ENCODE results near the gene GRID1. TPM values are rescaled to one million over a fixed set of nuclear protein-coding genes. Genes with fewer than 3 reads are reported as not detected.

The GRID1 gene
- polyA plus RNA-seq, 1 experiment = 0.49 TPM

- Histone ChIP-seq H3K36me3 (ENCODE audit: control insufficient read depth, insufficient read depth, low read length) (no peaks in the 10 kb centered on the region), H3K4me3 (ENCODE audit: low read depth, low read length) (no peak overlapping the region), H3K27me3 (ENCODE audit: control insufficient read depth, insufficient read depth, low read length) (no peaks in the 10 kb centered on the region)
- ChIA-PET CTCF (no interaction called here), POLR2A (no interaction called here)
- no peak for DNase-seq (ENCODE audit: low read depth)
- TF ChIP-seq CTCF (IDR thresholded peaks at IDR 0.05; ENCODE audit: insufficient read depth, low read depth, low read length) = no peak
Observed at GRCh38 chr10:86204421-86205305, 161.9 kb downstream of the GRID1 start.

- Histone ChIP-seq H3K4me3 (ENCODE audit: low read depth, low read length) (no peak overlapping the region), H3K27me3 (ENCODE audit: control insufficient read depth, insufficient read depth, low read length) (no peaks in the 10 kb centered on the region), H3K36me3 (ENCODE audit: control insufficient read depth, insufficient read depth, low read length) (no peaks in the 10 kb centered on the region)
- DNase-seq (ENCODE audit: low read depth) = no peak
- CTCF ChIA-PET = no interaction called here
- no peak for TF ChIP-seq CTCF (IDR thresholded peaks at IDR 0.05; ENCODE audit: insufficient read depth, low read depth, low read length)
- POLR2A ChIA-PET = no interaction called here
Observed at GRCh38 chr10:86203162-86203905, 163.3 kb downstream of the GRID1 start.

- no peak for DNase-seq (ENCODE audit: low read depth)
- H3K4me3 ChIP-seq (ENCODE audit: low read depth, low read length) = no peak overlapping the region
- no peak for TF ChIP-seq CTCF (IDR thresholded peaks at IDR 0.05; ENCODE audit: insufficient read depth, low read depth, low read length)
- no peaks in the 10 kb centered on the region for H3K36me3 ChIP-seq (ENCODE audit: control insufficient read depth, insufficient read depth, low read length)
- ChIA-PET POLR2A (no interaction called here), CTCF (no interaction called here)
- no peaks in the 10 kb centered on the region; the same call in 1 of the 2 replicates for H3K27me3 ChIP-seq (ENCODE audit: control insufficient read depth, insufficient read depth, low read length)
Observed at GRCh38 chr10:86202226-86202735, 164.3 kb downstream of the GRID1 start.

- Histone ChIP-seq H3K27me3 (ENCODE audit: control insufficient read depth, insufficient read depth, low read length) (no peaks in the 10 kb centered on the region; the same call in 1 of the 2 replicates), H3K4me3 (ENCODE audit: low read depth, low read length) (no peak overlapping the region), H3K36me3 (ENCODE audit: control insufficient read depth, insufficient read depth, low read length) (no peaks in the 10 kb centered on the region)
- TF ChIP-seq CTCF (IDR thresholded peaks at IDR 0.05; ENCODE audit: insufficient read depth, low read depth, low read length) = no peak
- ChIA-PET POLR2A (no interaction called here), CTCF (no interaction called here)
- DNase-seq (ENCODE audit: low read depth) = no peak
Observed at GRCh38 chr10:86200867-86201266, 165.7 kb downstream of the GRID1 start.

DNA sequence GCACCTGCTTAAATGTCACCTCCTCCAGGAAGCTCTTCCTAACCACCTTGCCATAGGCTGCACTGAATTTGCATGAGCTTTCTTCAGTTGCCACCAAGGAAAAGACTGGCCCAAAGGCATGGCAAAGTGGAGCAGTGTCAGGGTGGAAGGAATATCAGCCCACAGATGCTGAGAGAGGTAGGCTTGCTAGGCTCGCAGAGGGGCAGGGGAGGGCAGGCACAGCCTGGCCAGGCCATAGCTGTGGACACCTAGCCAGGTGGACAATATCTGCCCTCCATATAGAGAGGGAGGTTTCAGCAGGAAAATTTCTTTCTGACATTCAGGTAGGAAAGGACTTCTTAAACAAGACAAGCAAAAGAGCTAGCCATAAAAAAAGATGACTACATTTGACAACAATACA is 166.3 kb downstream of the GRID1 start:
- TF ChIP-seq CTCF (IDR thresholded peaks at IDR 0.05; ENCODE audit: insufficient read depth, low read depth, low read length) = no peak
- ChIA-PET CTCF (no interaction called here), POLR2A (no interaction called here)
- H3K36me3 ChIP-seq (ENCODE audit: control insufficient read depth, insufficient read depth, low read length) = no peaks in the 10 kb centered on the region
- no peak overlapping the region for H3K4me3 ChIP-seq (ENCODE audit: low read depth, low read length)
- DNase-seq (ENCODE audit: low read depth) = no peak
- no peaks in the 10 kb centered on the region; the same call in 1 of the 2 replicates for H3K27me3 ChIP-seq (ENCODE audit: control insufficient read depth, insufficient read depth, low read length)
